ENCODE data around the gene RBM43. TPM values are rescaled to one million over a fixed set of nuclear protein-coding genes. Genes with fewer than 3 reads are reported as not detected.

RBM43 gene
- total RNA-seq, 2 experiments from 2014 or later = 15.0 to 16.0 TPM

DNA sequence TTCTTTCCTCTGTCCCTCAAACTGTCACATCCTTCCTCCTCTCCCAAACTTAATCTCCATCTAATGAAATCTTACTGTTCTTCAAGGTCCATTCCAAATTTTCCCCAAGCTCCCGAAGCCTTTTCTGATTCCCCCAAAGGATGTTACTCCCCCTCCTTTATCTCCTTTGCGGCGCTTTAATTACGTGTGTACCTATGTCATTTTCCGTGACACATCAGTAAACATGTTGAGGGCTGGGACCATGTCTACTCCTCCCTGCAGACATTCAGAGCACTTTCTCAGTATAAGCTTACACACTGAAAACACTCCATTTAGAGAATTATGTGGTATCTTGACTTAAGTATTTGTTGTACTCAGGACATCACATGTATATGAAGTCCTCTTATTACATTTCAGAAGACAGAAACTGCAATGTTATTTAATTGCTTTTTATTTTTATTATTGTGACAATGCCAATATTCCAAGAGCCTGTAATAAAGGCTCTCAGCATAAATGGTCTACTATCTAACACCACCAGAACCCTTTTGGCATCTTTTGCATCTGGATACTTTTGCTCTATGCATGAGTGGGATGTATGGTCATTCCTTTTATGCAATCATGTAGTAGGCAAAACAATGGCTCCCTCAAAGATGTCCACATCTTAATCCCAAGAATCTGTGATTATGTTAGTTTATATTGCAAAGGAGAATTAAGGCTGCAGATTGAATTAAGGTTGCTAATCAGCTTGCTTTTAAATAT is 26.0 kb upstream of the RBM43 start:
- DNase-seq = no peak
- H3K27ac ChIP-seq (ENCODE audit: low read depth in 1 of 2, low read length in 2 of 2) = no peak overlapping the region
- TF ChIP-seq, protein P1, sequence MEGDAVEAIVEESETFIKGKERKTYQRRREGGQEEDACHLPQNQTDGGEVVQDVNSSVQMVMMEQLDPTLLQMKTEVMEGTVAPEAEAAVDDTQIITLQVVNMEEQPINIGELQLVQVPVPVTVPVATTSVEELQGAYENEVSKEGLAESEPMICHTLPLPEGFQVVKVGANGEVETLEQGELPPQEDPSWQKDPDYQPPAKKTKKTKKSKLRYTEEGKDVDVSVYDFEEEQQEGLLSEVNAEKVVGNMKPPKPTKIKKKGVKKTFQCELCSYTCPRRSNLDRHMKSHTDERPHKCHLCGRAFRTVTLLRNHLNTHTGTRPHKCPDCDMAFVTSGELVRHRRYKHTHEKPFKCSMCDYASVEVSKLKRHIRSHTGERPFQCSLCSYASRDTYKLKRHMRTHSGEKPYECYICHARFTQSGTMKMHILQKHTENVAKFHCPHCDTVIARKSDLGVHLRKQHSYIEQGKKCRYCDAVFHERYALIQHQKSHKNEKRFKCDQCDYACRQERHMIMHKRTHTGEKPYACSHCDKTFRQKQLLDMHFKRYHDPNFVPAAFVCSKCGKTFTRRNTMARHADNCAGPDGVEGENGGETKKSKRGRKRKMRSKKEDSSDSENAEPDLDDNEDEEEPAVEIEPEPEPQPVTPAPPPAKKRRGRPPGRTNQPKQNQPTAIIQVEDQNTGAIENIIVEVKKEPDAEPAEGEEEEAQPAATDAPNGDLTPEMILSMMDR (IDR thresholded peaks at IDR 0.05) = no peak
- no peak for ATAC-seq (ENCODE audit: poor library complexity)
- Mint-ChIP-seq H3K9me3 (no peaks in the 10 kb centered on the region), H3K27ac (peak overlapping the region; percentile 96), H3K36me3 (ENCODE audit: low read depth) (peaks cover 51% of the 10 kb centered on the region), H3K4me3 (peak overlapping the region; percentile 94), H3K4me1 (ENCODE audit: low read depth) (peaks cover 63% of the 10 kb centered on the region), H3K27me3 (no peaks in the 10 kb centered on the region)
- intact Hi-C loops (cut with DNase I, micrococcal nuclease) = loop anchor here (1.0 to 10.0 kb wide), 4 partner anchors 25 to 1700 kb away; partner anchors contain the start of genes ARL6IP6 (in 1 of the 2), MMADHC (in 1 of the 2) and PRPF40A (in 1 of the 2)
- H3K36me3 ChIP-seq (ENCODE audit: insufficient read depth, low read length) = no peaks in the 10 kb centered on the region
- no peaks in the 10 kb centered on the region for H3K27me3 ChIP-seq (ENCODE audit: control insufficient read depth in 1 of 2, insufficient read depth in 2 of 2, low read length in 2 of 2)
- H3K4me3 ChIP-seq (ENCODE audit: low read length) = peak overlapping the region; percentile 82
- ChIA-PET POLR2A (interaction anchor here (0.8 to 4.0 kb wide), 2 partner anchors 12 to 25 kb away, joined by 3 to 145 read pairs; partner anchors contain the start of gene RBM43), CTCF (interaction anchor here (0.8 kb wide), 1 partner anchor 26 kb away, joined by 3 read pairs; the partner anchor contains the start of gene RBM43)
- H3K4me1 ChIP-seq (ENCODE audit: insufficient read depth, low read length) = peaks cover 23% of the 10 kb centered on the region
- H3K9me3 ChIP-seq (ENCODE audit: control insufficient read depth in 1 of 2, insufficient read depth in 1 of 2, low read length in 2 of 2) = no peaks in the 10 kb centered on the region

DNA sequence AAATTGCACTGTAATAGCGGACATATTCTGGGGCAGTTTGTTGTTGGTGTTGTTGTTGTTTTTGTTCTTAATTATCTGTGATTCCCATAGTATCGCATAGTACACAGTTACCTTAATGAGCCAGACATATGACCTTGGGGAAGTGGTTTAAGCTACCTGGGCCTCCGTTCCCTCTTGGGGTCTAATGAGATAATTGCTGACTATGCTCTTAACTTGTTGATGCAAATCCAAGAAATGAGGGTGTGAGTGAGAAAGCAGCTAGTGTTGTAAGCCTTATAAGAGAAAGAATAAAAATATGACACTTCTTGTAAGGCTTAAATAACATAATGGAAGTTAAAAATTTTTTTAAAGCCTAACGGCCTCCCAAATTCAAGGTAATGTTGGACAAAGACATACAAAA is 20.7 kb upstream of the RBM43 start:
- Mint-ChIP-seq H3K4me1 (ENCODE audit: low read depth) (peaks cover 40% of the 10 kb centered on the region), H3K9me3 (no peaks in the 10 kb centered on the region), H3K36me3 (ENCODE audit: low read depth) (peaks cover 78% of the 10 kb centered on the region), H3K4me3 (no peak overlapping the region), H3K27ac (peak overlapping the region; percentile 64), H3K27me3 (no peaks in the 10 kb centered on the region)
- Histone ChIP-seq H3K9me3 (ENCODE audit: control insufficient read depth in 1 of 2, insufficient read depth in 1 of 2, low read length in 2 of 2) (no peaks in the 10 kb centered on the region), H3K4me1 (ENCODE audit: insufficient read depth, low read length) (peaks cover 8% of the 10 kb centered on the region), H3K27me3 (ENCODE audit: control insufficient read depth in 1 of 2, insufficient read depth in 2 of 2, low read length in 2 of 2) (no peaks in the 10 kb centered on the region), H3K4me3 (ENCODE audit: low read length) (no peak overlapping the region), H3K36me3 (ENCODE audit: insufficient read depth, low read length) (peaks cover 50% of the 10 kb centered on the region), H3K27ac (ENCODE audit: low read depth in 1 of 2, low read length in 2 of 2) (no peak overlapping the region)
- intact Hi-C loops (cut with DNase I, micrococcal nuclease) = loop anchor here in 1 of 2 experiments (10.0 kb wide), 1 partner anchor 1432 kb away; the partner anchor contains the start of genes ARL6IP6 and PRPF40A
- ATAC-seq (ENCODE audit: poor library complexity) = no peak
- POLR2A ChIA-PET = no interaction called here
- CTCF ChIA-PET = no interaction called here
- DNase-seq = no peak
- TF ChIP-seq, protein P1 (IDR thresholded peaks at IDR 0.05) = no peak

DNA sequence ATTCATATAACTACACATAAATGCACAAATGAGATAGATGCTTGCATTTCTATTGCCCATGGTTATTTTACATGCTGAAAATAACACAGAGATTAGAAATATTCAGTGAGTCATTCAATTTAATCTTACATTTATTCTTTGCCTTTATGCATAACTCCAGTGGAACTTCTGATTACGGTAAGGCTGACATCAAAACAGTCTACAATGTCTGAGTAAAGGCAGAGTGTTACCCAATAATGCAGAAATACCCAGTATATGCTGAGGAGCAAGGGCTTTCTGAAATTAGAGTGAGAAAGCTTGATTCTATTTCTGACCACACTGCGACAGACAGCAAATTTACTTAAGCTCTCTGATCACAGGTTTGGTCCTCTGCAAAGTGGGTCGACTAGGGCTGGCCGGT is 18.6 kb upstream of the RBM43 start:
- ChIA-PET POLR2A (no interaction called here), CTCF (no interaction called here)
- Mint-ChIP-seq H3K36me3 (ENCODE audit: low read depth) (peaks cover 84% of the 10 kb centered on the region), H3K9me3 (no peaks in the 10 kb centered on the region), H3K4me3 (no peak overlapping the region), H3K27ac (no peak overlapping the region), H3K4me1 (ENCODE audit: low read depth) (peaks cover 19% of the 10 kb centered on the region), H3K27me3 (no peaks in the 10 kb centered on the region)
- TF ChIP-seq, protein P1 (IDR thresholded peaks at IDR 0.05) = no peak
- Histone ChIP-seq H3K4me3 (ENCODE audit: low read length) (no peak overlapping the region), H3K27ac (ENCODE audit: low read depth in 1 of 2, low read length in 2 of 2) (no peak overlapping the region), H3K36me3 (ENCODE audit: insufficient read depth, low read length) (peaks cover 69% of the 10 kb centered on the region), H3K4me1 (ENCODE audit: insufficient read depth, low read length) (no peaks in the 10 kb centered on the region), H3K9me3 (ENCODE audit: control insufficient read depth in 1 of 2, insufficient read depth in 1 of 2, low read length in 2 of 2) (no peaks in the 10 kb centered on the region), H3K27me3 (ENCODE audit: control insufficient read depth in 1 of 2, insufficient read depth in 2 of 2, low read length in 2 of 2) (no peaks in the 10 kb centered on the region)
- intact Hi-C loops (cut with DNase I, micrococcal nuclease) = loop anchor here in 1 of 2 experiments (10.0 kb wide), 1 partner anchor 1435 kb away; the partner anchor contains the start of genes ARL6IP6 and PRPF40A
- DNase-seq = no peak
- ATAC-seq (ENCODE audit: poor library complexity) = no peak

All from CD4-positive, alpha-beta T cell (primary cell).